GM12878 (cell line): ENCODE results near the gene OR2W3. TPM values are rescaled to one million over a fixed set of nuclear protein-coding genes. Genes with fewer than 3 reads are reported as not detected.

Experiments
- ATAC-seq: fragments of 200-7000 bp; cut with Tn5 transposase; 3 replicates; pipeline ENCODE4 v1.9.1; 2020; ENCODE audit warnings: mild to moderate bottlenecking, moderate library complexity
- BruUV-seq: library from RNA; stranded (reverse); fragments of 400-500 nt; replicated peaks from 2 replicates; lab custom pipeline; 2021; lab: Mats Ljungman, UMichigan
- CTCF ChIA-PET: fragments of 300-600 bp; sonication (Branson Sonifier 250); formaldehyde crosslinking; extraction: SDS; loops from one replicate; lab custom pipeline; 2021; ENCODE audit warnings: inconsistent platforms; lab: Yijun Ruan, JAX
- POLR2A ChIA-PET: fragments of 350-600 bp; formaldehyde crosslinking; extraction: SDS; loops from one replicate; lab custom pipeline; 2021; ENCODE audit warnings: inconsistent platforms; lab: Charles Lee
- RAD21 ChIA-PET: fragments of 300-600 bp; sonication (Branson Sonifier 250); formaldehyde crosslinking; loops from one replicate; lab custom pipeline; 2023; ENCODE audit warnings: antibody characterized with exemption; ENCODE audit not compliant: unreplicated experiment; lab: Charles Lee
- SMC1A ChIA-PET: fragments of 300-600 bp; sonication (Branson Sonifier 250); formaldehyde crosslinking; loops from one replicate; lab custom pipeline; 2023; ENCODE audit not compliant: unreplicated experiment, uncharacterized antibody; lab: Charles Lee
- DNase-seq: peaks from one replicate; pipeline ENCODE4 v3.0.0-alpha.2; 2011; ENCODE audit warnings: low read depth, low spot score
- FAIRE-seq: peaks from 3 replicates; lab custom pipeline; 2011; peaks lifted over from hg19 to GRCh38; lab: Jason Lieb, UNC
- H2AFZ ChIP-seq: 2 replicates; pipeline ENCODE4 v1.6.0; 2011; ENCODE audit warnings: low read depth, low read length, control low read depth; ENCODE audit not compliant: control insufficient read depth
- H3K27ac ChIP-seq: 2 replicates; pipeline ENCODE4 v1.5.1; 2011; ENCODE audit warnings: control low read depth; ENCODE audit not compliant: control insufficient read depth, insufficient read depth
- H3K27me3 ChIP-seq, 2 experiments: replicated peaks in 1 of 2; 2 replicates each; pipeline versions ENCODE4 v1.6.0 to v1.6.1; 2011; ENCODE audit warnings: low read length in 1 of 2; ENCODE audit not compliant: control insufficient read depth in 2 of 2, insufficient read depth in 2 of 2
- H3K36me3 ChIP-seq, 2 experiments: 2 replicates each; pipeline ENCODE4 v1.5.1; 2011; ENCODE audit warnings: low read length in 1 of 2; ENCODE audit not compliant: control insufficient read depth in 2 of 2, insufficient read depth in 2 of 2
- H3K4me1 ChIP-seq: 2 replicates; pipeline ENCODE4 v1.6.1; 2011; ENCODE audit warnings: mild to moderate bottlenecking, low read length, moderate library complexity, mixed read lengths; ENCODE audit not compliant: control insufficient read depth, insufficient read depth
- H3K4me2 ChIP-seq: 2 replicates; pipeline ENCODE4 v1.6.0; 2011; ENCODE audit warnings: control low read depth; ENCODE audit not compliant: control insufficient read depth, insufficient read depth
- H3K4me3 ChIP-seq: fragments of 200-600 bp; sonication (generic); 2 replicates; pipeline ENCODE4 v1.5.1; 2016
- H3K79me2 ChIP-seq: 2 replicates; pipeline ENCODE4 v1.6.0; 2011; ENCODE audit warnings: low read length; ENCODE audit not compliant: control insufficient read depth, insufficient read depth
- H3K9ac ChIP-seq: 2 replicates; pipeline ENCODE4 v1.8.0; 2011; ENCODE audit warnings: low read length, control low read depth, mixed read lengths; ENCODE audit not compliant: control insufficient read depth, insufficient read depth
- H3K9me3 ChIP-seq: replicated peaks from 3 replicates; pipeline ENCODE4 v1.5.1; 2011; ENCODE audit warnings: mild to moderate bottlenecking, low read length; ENCODE audit not compliant: control insufficient read depth, insufficient read depth
- H4K20me1 ChIP-seq: 2 replicates; pipeline ENCODE4 v1.6.0; 2011; ENCODE audit not compliant: control insufficient read depth, insufficient read depth
- ASH2L ChIP-seq: fragments of 300-600, 200-600 bp; sonication (generic); IDR thresholded peaks from 2 replicates; pipeline ENCODE4 v1.6.1; 2017; ENCODE audit warnings: low read depth, mild to moderate bottlenecking, borderline replicate concordance
- CHD1 ChIP-seq: IDR thresholded peaks from 2 replicates; pipeline ENCODE4 v1.6.1; 2012; ENCODE audit warnings: low read depth, low read length, improper control_type of control experiment
- CREB1 ChIP-seq: IDR thresholded peaks from 2 replicates; pipeline ENCODE4 v1.6.1; 2012; ENCODE audit warnings: low read depth, mild to moderate bottlenecking, inconsistent platforms
- ELK1 ChIP-seq: IDR thresholded peaks from 2 replicates; pipeline ENCODE4 v1.6.1; 2012; ENCODE audit warnings: low read depth, low read length, improper control_type of control experiment
- HDAC2 ChIP-seq: fragments of 200-600 bp; sonication (generic); IDR thresholded peaks from 2 replicates; pipeline ENCODE4 v1.6.1; 2017
- MEF2B ChIP-seq: fragments of 450-650 bp; IDR thresholded peaks from 2 replicates; pipeline ENCODE4 v1.6.1; 2018; ENCODE audit warnings: mild to moderate bottlenecking, moderate library complexity; ENCODE audit not compliant: partially characterized antibody, poor library complexity, severe bottlenecking
- MLLT1 ChIP-seq: fragments of 450-650 bp; IDR thresholded peaks from 2 replicates; pipeline ENCODE4 v1.6.1; 2016; ENCODE audit warnings: mild to moderate bottlenecking
- NR2C1 ChIP-seq: fragments of 450-650 bp; IDR thresholded peaks from 2 replicates; pipeline ENCODE4 v1.6.1; 2017; ENCODE audit warnings: antibody characterized with exemption, mild to moderate bottlenecking, moderate library complexity
- NRF1 ChIP-seq: conservative IDR thresholded peaks from 2 replicates; pipeline ENCODE4 v1.6.1; 2011; ENCODE audit warnings: mild to moderate bottlenecking, low read depth, low read length, improper control_type of control experiment
- PAX5 ChIP-seq: IDR thresholded peaks from 2 replicates; pipeline ENCODE4 v1.6.1; 2011; ENCODE audit warnings: low read depth, low read length, borderline replicate concordance
- RCOR1 ChIP-seq: conservative IDR thresholded peaks from 2 replicates; pipeline ENCODE4 v1.6.1; 2012; ENCODE audit warnings: low read depth, low read length, improper control_type of control experiment
- RELA ChIP-seq: fragments of 450-650 bp; IDR thresholded peaks from 2 replicates; pipeline ENCODE4 v1.8.0; 2014; ENCODE audit warnings: borderline replicate concordance; ENCODE audit not compliant: partially characterized antibody
- TARDBP ChIP-seq: IDR thresholded peaks from 2 replicates; pipeline ENCODE4 v1.6.1; 2016; ENCODE audit warnings: borderline replicate concordance
- TBL1XR1 ChIP-seq: IDR thresholded peaks from 2 replicates; pipeline ENCODE4 v1.6.1; 2012; ENCODE audit warnings: low read depth, low read length, improper control_type of control experiment
- TCF7 ChIP-seq: IDR thresholded peaks from 2 replicates; pipeline ENCODE4 v1.6.1; 2014; ENCODE audit warnings: antibody characterized with exemption, borderline replicate concordance
- YY1 ChIP-seq: IDR thresholded peaks from 2 replicates; pipeline ENCODE4 v1.6.1; 2011; ENCODE audit warnings: low read depth, mild to moderate bottlenecking, low read length
- ZZZ3 ChIP-seq: IDR thresholded peaks from 2 replicates; pipeline ENCODE4 v1.6.1; 2011; ENCODE audit warnings: low read depth; ENCODE audit not compliant: control insufficient read depth, insufficient read length
- WGBS: methylation state at CpG from one replicate; pipeline ENCODE4 v1.1.6; 2016; ENCODE audit warnings: low lambda C conversion rate; ENCODE audit not compliant: insufficient replicate concordance, insufficient coverage; ENCODE audit errors: missing lambda C conversion rate; 5-methylcytosine and 5-hydroxymethylcytosine counted together
- in situ Hi-C: fragments of 300-500 bp; cut with MboI; formaldehyde crosslinking; loops from 9 replicates; pipeline ENCODE4 v1.14.3; 2018; ENCODE audit warnings: mixed read lengths
- intact Hi-C: fragments of 100-400 bp; cut with micrococcal nuclease; formaldehyde crosslinking; loops from one replicate; pipeline ENCODE4 v1.14.2; 2022; ENCODE audit not compliant: unreplicated experiment
- polyA plus RNA-seq, 11 experiments: library from polyadenylated mRNA; depleted of rRNA in 4 of 11; unstranded in 6 of 11; stranded (reverse) in 5 of 11; fragments of >200 nt; fragmentation: Nextera tagmentation in 4 of 11; fragmentation: Illumina TruSeq in 1 of 11; extraction: Ambion mirVana in 4 of 11; extraction: Trizol in 1 of 11; gene quantifications; 1 replicate in 1 of 11; 2 replicates in 10 of 11; pipeline versions ENCODE4 v1.2.1 to v1.2.3, GENCODE V29; 2011 to 2016; ENCODE audit warnings: inconsistent platforms in 2 of 11, missing spikeins in 2 of 11, low read depth in 1 of 11
- total RNA-seq, 4 experiments: library from RNA; depleted of rRNA in 3 of 4; stranded (reverse); fragments of >200 nt in 3 of 4; fragmentation: Illumina TruSeq in 1 of 4; extraction: Trizol in 1 of 4; gene quantifications; 2 replicates each; pipeline versions ENCODE4 v1.2.1 to v1.2.3, GENCODE V29; 2013 to 2021

Gene OR2W3
- total and polyA plus RNA-seq, 10 of the 15 experiments (the other 5 are each of a cell fraction or from before 2014, with no cell fraction given): not detected

- WGBS: 37% methylated on average over 14 of the region's 14 CpGs
- no peak for ATAC-seq
- TF ChIP-seq HDAC2 (no peak), CHD1 (no peak), MEF2B (no peak), YY1 (no peak), RELA (no peak), NRF1 (no peak), TARDBP (no peak), RCOR1 (no peak), ELK1 (no peak), NR2C1 (no peak), PAX5 (no peak), ASH2L (no peak), TBL1XR1 (no peak), TCF7 (no peak), MLLT1 (no peak), CREB1 (no peak), ZZZ3 (no peak)
- Histone ChIP-seq H3K27me3 (peaks cover 1 to 5% of the 10 kb centered on the region in 2 experiments; a peak in 3 of 4 replicates), H2AFZ (no peak overlapping the region), H4K20me1 (no peaks in the 10 kb centered on the region), H3K79me2 (no peaks in the 10 kb centered on the region), H3K4me1 (no peaks in the 10 kb centered on the region), H3K4me2 (no peak overlapping the region), H3K36me3 (no peaks in the 10 kb centered on the region), H3K9ac (no peak overlapping the region), H3K9me3 (no peaks in the 10 kb centered on the region), H3K4me3 (no peak overlapping the region), H3K27ac (no peak overlapping the region)
- in situ Hi-C loops (no loop called here), intact Hi-C loops (no loop called here)
- no TSS peak for BruUV-seq
- ChIA-PET POLR2A (no interaction called here), SMC1A (interaction anchor here (1.0 kb wide), 1 partner anchor 175 kb away, joined by 3 read pairs; no protein-coding TSS in a partner anchor), CTCF (no interaction called here), RAD21 (no interaction called here)
- no peak for FAIRE-seq
- no peak for DNase-seq
Observed at GRCh38 chr1:247854899-247855545, 40.4 kb upstream of the OR2W3 start.
